HFFc6 (cell line): ENCODE results near the gene GSDME. TPM values are rescaled to one million over a fixed set of nuclear protein-coding genes. Genes with fewer than 3 reads are reported as not detected.

Experiments used
- DNase-seq: peaks from one replicate; pipeline ENCODE4 v3.0.0-alpha.2; 2018
- H3K27ac Mint-ChIP-seq: 2 replicates; pipeline ENCODE4 v1.8.0; 2020; ENCODE audit warnings: mild to moderate bottlenecking, mixed read lengths
- H3K27me3 Mint-ChIP-seq: 2 replicates; pipeline ENCODE4 v1.8.0; 2021; ENCODE audit warnings: mild to moderate bottlenecking, moderate library complexity, mixed read lengths; ENCODE audit not compliant: insufficient read depth
- H3K36me3 Mint-ChIP-seq: 2 replicates; pipeline ENCODE4 v1.8.0; 2021; ENCODE audit warnings: low read depth, mixed read lengths
- H3K4me1 Mint-ChIP-seq: 2 replicates; pipeline ENCODE4 v1.8.0; 2020; ENCODE audit warnings: low read depth, mixed read lengths
- H3K4me3 Mint-ChIP-seq: 2 replicates; pipeline ENCODE4 v1.8.0; 2020; ENCODE audit warnings: mild to moderate bottlenecking, moderate library complexity, mixed read lengths
- H3K9me3 Mint-ChIP-seq: 2 replicates; pipeline ENCODE4 v1.8.0; 2020; ENCODE audit warnings: mild to moderate bottlenecking, mixed read lengths
- CTCF ChIP-seq: fragments of 200-600 bp; sonication (generic); IDR thresholded peaks from 2 replicates; pipeline ENCODE4 v1.5.0; 2021; ENCODE audit warnings: antibody characterized with exemption, mild to moderate bottlenecking
- total RNA-seq, 6 experiments: library from RNA; stranded (reverse); fragmentation: NEBNext Ultra II Directional; extraction: Animal tissue kit (Norgen Biotek cat#: 25700); gene quantifications; 2 replicates in 1 of 6; 3 replicates in 5 of 6; pipeline ENCODE4 v1.2.3, GENCODE V29; 2021

The GSDME gene
- total RNA-seq, 6 experiments from 2014 or later, result 37.1 to 49.8 (median 42.8) TPM

GRCh38 chr7:24718977-24719491, 38.2 kb downstream of the GSDME start:
- DNase-seq, result no peak
- H3K36me3 Mint-ChIP-seq, result peaks cover 15% of the 10 kb centered on the region
- H3K4me3 Mint-ChIP-seq, result no peak overlapping the region
- no peaks in the 10 kb centered on the region for H3K9me3 Mint-ChIP-seq
- H3K27ac Mint-ChIP-seq, result no peak overlapping the region
- TF ChIP-seq CTCF, result no peak
- no peaks in the 10 kb centered on the region for H3K27me3 Mint-ChIP-seq
- H3K4me1 Mint-ChIP-seq, result peaks cover 29% of the 10 kb centered on the region

- no peak overlapping the region for H3K4me3 Mint-ChIP-seq
- H3K27me3 Mint-ChIP-seq, result no peaks in the 10 kb centered on the region
- DNase-seq, result no peak
- no peaks in the 10 kb centered on the region for H3K9me3 Mint-ChIP-seq
- peaks cover 21% of the 10 kb centered on the region for H3K36me3 Mint-ChIP-seq
- peaks cover 29% of the 10 kb centered on the region for H3K4me1 Mint-ChIP-seq
- no peak overlapping the region for H3K27ac Mint-ChIP-seq
- no peak for TF ChIP-seq CTCF
Measured at GRCh38 chr7:24718431-24718831, 38.8 kb downstream of the GSDME start.

DNA sequence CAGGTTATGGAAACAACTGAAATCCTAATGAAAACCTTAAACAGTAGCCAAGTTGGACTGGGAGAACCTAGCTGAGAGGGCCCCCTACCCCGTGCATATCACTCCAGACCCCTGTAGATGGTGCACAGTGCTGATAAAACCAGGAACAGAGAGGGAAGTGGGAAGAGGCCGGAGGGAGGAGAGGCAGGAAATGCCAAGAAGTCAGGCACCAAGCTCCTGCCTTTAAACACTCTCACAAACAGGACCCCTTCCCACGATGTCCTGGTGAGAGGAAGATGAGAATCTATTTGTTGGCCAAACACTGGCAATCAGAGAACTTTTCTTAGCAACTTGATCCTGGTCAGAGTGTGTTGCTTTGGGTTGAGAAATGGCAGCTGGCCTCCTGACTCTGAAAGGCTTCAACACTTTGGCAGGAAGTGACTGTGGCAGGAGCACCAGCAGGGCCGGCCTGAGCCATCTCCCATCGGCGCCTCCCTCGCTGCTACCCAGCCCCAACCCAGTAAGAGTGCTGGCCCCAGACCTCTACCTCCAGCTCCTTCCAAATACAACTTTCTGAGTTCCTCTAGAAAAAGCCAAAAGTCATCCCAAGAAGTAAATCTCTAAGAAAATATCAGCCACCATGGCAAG, 39.5 kb downstream of the GSDME start:
- H3K9me3 Mint-ChIP-seq, result no peaks in the 10 kb centered on the region
- H3K27ac Mint-ChIP-seq, result no peak overlapping the region
- H3K36me3 Mint-ChIP-seq, result peaks cover 26% of the 10 kb centered on the region
- H3K4me3 Mint-ChIP-seq, result no peak overlapping the region
- no peaks in the 10 kb centered on the region for H3K27me3 Mint-ChIP-seq
- no peak for TF ChIP-seq CTCF
- H3K4me1 Mint-ChIP-seq, result peaks cover 26% of the 10 kb centered on the region
- DNase-seq, result no peak

GRCh38 chr7:24717247-24717622, 40.0 kb downstream of the GSDME start:
- no peak for DNase-seq
- H3K9me3 Mint-ChIP-seq, result no peaks in the 10 kb centered on the region
- H3K27ac Mint-ChIP-seq, result no peak overlapping the region
- no peak overlapping the region for H3K4me3 Mint-ChIP-seq
- peaks cover 26% of the 10 kb centered on the region for H3K36me3 Mint-ChIP-seq
- H3K4me1 Mint-ChIP-seq, result peaks cover 20% of the 10 kb centered on the region
- no peak for TF ChIP-seq CTCF
- H3K27me3 Mint-ChIP-seq, result no peaks in the 10 kb centered on the region

DNA sequence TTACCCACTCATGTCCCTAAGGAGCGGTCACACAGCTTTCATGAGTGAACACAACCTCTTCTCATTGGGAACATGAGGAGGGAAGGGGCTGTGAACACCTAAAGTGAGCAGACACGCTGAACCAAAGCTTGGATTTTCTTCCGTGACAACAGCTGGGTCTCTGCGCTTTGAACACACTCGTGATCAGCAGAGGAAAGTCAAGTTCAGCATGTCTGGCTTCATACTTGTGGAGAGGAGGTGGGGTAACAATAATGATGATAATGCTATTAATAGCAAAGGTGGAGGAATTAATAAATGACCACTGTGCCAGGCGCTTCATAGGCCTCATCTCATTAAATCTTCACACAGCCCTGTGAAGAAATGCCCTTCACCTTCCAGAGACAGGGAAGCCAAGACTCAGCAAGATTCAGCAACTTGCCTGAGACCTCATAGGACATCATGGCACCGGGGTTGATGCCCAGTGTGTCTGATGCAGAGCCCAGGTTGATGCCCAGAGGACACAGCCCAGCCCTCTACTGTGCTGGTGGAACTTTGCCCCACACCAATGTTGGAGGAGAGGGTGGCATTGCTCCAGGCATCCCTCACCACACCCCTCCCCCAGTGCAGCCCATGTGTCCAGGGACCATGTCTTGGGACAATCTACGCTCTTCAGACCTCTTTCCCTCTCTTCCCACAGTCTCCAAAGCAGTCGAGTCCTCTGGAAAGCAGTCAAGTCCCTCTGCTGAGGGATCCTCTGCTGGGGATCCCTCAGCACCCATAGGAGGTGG, 40.6 kb downstream of the GSDME start:
- no peak overlapping the region for H3K27ac Mint-ChIP-seq
- H3K27me3 Mint-ChIP-seq, result no peaks in the 10 kb centered on the region
- no peak for TF ChIP-seq CTCF
- DNase-seq, result no peak
- peaks cover 14% of the 10 kb centered on the region for H3K4me1 Mint-ChIP-seq
- H3K4me3 Mint-ChIP-seq, result no peak overlapping the region
- H3K36me3 Mint-ChIP-seq, result peaks cover 26% of the 10 kb centered on the region
- H3K9me3 Mint-ChIP-seq, result no peaks in the 10 kb centered on the region
